ENCODE measurements around the gene LRRC46. TPM values are rescaled to one million over a fixed set of nuclear protein-coding genes. Genes with fewer than 3 reads are reported as not detected.

LRRC46 gene
- total RNA-seq, 1 experiment from 2014 or later, result 0.39 TPM

GRCh38 chr17:47857551-47858455 is 26.3 kb downstream of the LRRC46 start:
- Mint-ChIP-seq H3K36me3 (no peaks in the 10 kb centered on the region), H3K9me3 (no peaks in the 10 kb centered on the region), H3K27ac (no peak overlapping the region), H3K27me3 (ENCODE audit: low read depth) (peaks cover 66% of the 10 kb centered on the region), H3K4me1 (peaks cover 42% of the 10 kb centered on the region), H3K4me3 (no peak overlapping the region)
- CTCF ChIA-PET, result interaction anchor here (0.6 to 4.1 kb wide), 10 partner anchors 10 to 160 kb away, joined by 3 to 58 read pairs (median 4); partner anchors contain the start of gene SCRN2
- POLR2A ChIA-PET, result interaction anchor here (0.7 kb wide), 1 partner anchor 14 kb away, joined by 3 read pairs; no protein-coding TSS in a partner anchor
- DNase-seq (ENCODE audit: low spot score), result no peak
- TF ChIP-seq ZMAT4 (CRISPR knock-in tag; IDR thresholded peaks at IDR 0.05) (no peak), EMX1 (CRISPR knock-in tag; IDR thresholded peaks at IDR 0.05) (no peak), ZNF219 (CRISPR knock-in tag; IDR thresholded peaks at IDR 0.05; ENCODE audit: borderline replicate concordance) (no peak), ATF1 (CRISPR knock-in tag; IDR thresholded peaks at IDR 0.05) (no peak), ZNF671 (CRISPR knock-in tag; IDR thresholded peaks at IDR 0.05) (no peak), NFYB (CRISPR knock-in tag; conservative IDR thresholded peaks at IDR 0.05; ENCODE audit: low read depth) (no peak), ZNF281 (CRISPR knock-in tag; IDR thresholded peaks at IDR 0.05) (no peak), PRDM15 (CRISPR knock-in tag; IDR thresholded peaks at IDR 0.05) (no peak), FOXJ3 (CRISPR knock-in tag; IDR thresholded peaks at IDR 0.05; ENCODE audit: borderline replicate concordance) (no peak), ESRRA (CRISPR knock-in tag; IDR thresholded peaks at IDR 0.05; ENCODE audit: borderline replicate concordance) (no peak)
- peak; percentile 75 for ATAC-seq

GRCh38 chr17:47860386-47860785 is 28.9 kb downstream of the LRRC46 start:
- H3K4me1 Mint-ChIP-seq, result peaks cover 32% of the 10 kb centered on the region
- DNase-seq (ENCODE audit: low spot score) (no peak), ATAC-seq (no peak)
- POLR2A ChIA-PET, result no interaction called here
- H3K27me3 Mint-ChIP-seq (ENCODE audit: low read depth), result peaks cover 55% of the 10 kb centered on the region
- TF ChIP-seq GABPB1 (CRISPR knock-in tag; IDR thresholded peaks at IDR 0.05) (no peak), ZNF263 (CRISPR knock-in tag; IDR thresholded peaks at IDR 0.05; ENCODE audit: low read depth) (no peak), EMX1 (CRISPR knock-in tag; IDR thresholded peaks at IDR 0.05) (no peak), ZNF121 (CRISPR knock-in tag; IDR thresholded peaks at IDR 0.05) (no peak), GRHL2 (CRISPR knock-in tag; IDR thresholded peaks at IDR 0.05; ENCODE audit: insufficient replicate concordance, severe bottlenecking) (no peak), SMAD4 (CRISPR knock-in tag; IDR thresholded peaks at IDR 0.05) (no peak), ZNF425 (CRISPR knock-in tag; conservative IDR thresholded peaks at IDR 0.05) (no peak), RELA (CRISPR knock-in tag; IDR thresholded peaks at IDR 0.05; ENCODE audit: borderline replicate concordance) (no peak), ATF3 (CRISPR knock-in tag; conservative IDR thresholded peaks at IDR 0.05) (no peak), NR3C1 (CRISPR knock-in tag; conservative IDR thresholded peaks at IDR 0.05; ENCODE audit: low read depth) (no peak)
- H3K27ac Mint-ChIP-seq, result no peak overlapping the region
- H3K9me3 Mint-ChIP-seq, result no peaks in the 10 kb centered on the region
- CTCF ChIA-PET, result interaction anchor here (1.2 to 3.2 kb wide), 4 partner anchors 13 to 30 kb away, joined by 4 to 28 read pairs (median 8); partner anchors contain the start of gene SCRN2
- no peaks in the 10 kb centered on the region for H3K36me3 Mint-ChIP-seq
- H3K4me3 Mint-ChIP-seq, result no peak overlapping the region
